A172 (cell line): ENCODE measurements around the gene DTX1. TPM values are rescaled to one million over a fixed set of nuclear protein-coding genes. Genes with fewer than 3 reads are reported as not detected.

Experiments used
- DNase-seq: peaks from one replicate; pipeline ENCODE4 v3.0.0-alpha.2; 2015; ENCODE audit warnings: low spot score
- total RNA-seq: library from RNA; depleted of rRNA; stranded (reverse); fragments of >200 nt; shearing (Covaris generic); gene quantifications from 2 replicates; pipeline ENCODE4 v1.2.3, GENCODE V29; 2014

Gene DTX1
- total RNA-seq, 1 experiment from 2014 or later, result 2.8 TPM

DNA sequence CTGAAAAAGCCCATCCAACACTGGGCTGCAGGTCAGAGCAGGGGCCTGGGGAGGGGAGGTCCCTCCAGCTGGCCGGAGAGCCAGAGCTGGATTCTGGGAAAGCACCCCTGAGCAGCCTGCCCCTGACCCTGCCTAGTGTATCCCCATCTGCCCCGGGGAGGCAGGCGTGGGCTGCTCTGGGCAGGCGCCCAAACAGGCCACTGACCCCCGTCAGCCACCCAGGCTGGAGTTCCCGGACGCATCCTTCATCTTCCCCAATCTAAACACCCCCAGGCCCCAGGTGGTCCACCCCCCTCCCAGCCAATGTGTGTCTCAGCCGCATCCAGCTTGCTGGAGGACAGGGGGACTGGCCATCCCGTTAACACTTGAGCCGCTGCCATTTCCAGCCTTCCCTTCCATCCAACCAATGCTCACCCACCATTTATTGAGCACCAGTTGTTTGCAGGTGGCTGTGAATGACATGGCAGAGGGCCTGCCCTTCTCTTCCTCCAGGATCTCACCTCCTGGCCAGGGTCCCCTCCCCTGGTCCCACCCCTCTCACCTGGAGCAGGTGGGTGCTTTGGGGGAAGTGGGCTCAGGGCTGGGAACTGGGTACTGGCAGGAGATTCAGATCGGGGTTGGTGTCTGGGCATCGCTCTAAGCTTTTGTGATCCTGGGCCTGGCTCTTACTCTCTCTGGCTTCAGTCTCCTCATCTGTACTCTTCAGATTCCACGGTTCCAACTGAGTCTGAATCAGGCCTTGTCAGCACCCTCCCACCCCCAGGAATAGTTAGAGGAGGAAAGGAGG lies 743 bp upstream of the DTX1 start:
- no peak for DNase-seq

DNA sequence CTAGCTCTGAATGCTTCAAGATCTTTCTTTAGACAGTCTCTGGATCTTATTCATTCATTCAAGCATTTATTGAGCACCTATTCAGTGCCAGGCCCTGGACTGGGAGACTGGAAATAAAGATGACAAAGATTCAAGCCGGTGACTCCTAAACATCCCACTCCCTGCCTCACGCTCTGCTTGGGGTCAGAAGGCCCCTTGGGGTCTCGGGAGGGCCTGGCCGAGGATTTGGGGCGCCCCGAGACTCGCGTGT lies 224 bp upstream of the DTX1 start:
- DNase-seq, result no peak

DNA sequence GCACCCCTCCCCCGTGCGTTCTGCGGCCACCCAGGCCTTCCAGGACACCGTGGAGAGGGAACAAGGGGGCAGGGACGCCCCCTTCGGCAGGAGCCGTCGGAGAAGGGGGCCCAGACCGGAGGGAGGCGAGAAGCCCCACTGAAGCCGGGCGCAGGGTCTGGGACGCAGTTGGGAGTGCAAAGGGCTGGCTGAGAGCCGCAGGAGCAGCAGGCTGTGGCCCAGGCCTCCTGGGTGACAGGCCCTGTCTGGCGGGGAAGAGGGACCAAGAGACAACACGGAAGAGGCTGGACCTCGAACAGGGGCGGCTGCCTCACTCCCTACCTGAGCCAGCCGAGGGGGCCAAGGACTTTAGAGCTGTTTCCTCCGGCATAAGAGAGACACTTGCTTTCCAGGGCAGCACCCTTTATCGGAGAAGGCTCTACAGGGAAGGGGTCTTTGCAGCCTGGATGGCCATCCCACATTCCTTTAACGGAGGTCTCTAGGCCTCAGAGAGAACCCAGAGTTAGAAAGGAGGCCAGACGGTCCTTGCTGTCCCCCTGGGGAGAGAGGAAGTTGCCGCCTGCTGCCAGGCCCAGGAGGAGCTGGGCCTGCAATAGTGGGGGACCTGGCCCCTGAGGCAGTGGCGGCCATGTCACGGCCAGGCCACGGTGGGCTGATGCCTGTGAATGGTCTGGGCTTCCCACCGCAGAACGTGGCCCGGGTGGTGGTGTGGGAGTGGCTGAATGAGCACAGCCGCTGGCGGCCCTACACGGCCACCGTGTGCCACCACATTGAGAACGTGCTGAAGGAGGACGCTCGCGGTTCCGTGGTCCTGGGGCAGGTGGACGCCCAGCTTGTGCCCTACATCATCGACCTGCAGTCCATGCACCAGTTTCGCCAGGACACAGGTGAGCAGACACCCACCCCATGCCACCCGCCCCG lies 1.3 kb downstream of the DTX1 start:
- DNase-seq, result no peak

GRCh38 chr12:113058553-113058952 lies 2.0 kb downstream of the DTX1 start:
- DNase-seq, result no peak

- no peak for DNase-seq
Observed at GRCh38 chr12:113059071-113059595, 2.6 kb downstream of the DTX1 start.

GRCh38 chr12:113060336-113060960 lies 3.9 kb downstream of the DTX1 start:
- DNase-seq, result no peak

GRCh38 chr12:113061061-113061694 lies 4.6 kb downstream of the DTX1 start:
- DNase-seq, result no peak

- no peak for DNase-seq
Observed at GRCh38 chr12:113062502-113063395, 6.2 kb downstream of the DTX1 start.

- no peak for DNase-seq
Observed at GRCh38 chr12:113063396-113064350, 7.1 kb downstream of the DTX1 start.

DNA sequence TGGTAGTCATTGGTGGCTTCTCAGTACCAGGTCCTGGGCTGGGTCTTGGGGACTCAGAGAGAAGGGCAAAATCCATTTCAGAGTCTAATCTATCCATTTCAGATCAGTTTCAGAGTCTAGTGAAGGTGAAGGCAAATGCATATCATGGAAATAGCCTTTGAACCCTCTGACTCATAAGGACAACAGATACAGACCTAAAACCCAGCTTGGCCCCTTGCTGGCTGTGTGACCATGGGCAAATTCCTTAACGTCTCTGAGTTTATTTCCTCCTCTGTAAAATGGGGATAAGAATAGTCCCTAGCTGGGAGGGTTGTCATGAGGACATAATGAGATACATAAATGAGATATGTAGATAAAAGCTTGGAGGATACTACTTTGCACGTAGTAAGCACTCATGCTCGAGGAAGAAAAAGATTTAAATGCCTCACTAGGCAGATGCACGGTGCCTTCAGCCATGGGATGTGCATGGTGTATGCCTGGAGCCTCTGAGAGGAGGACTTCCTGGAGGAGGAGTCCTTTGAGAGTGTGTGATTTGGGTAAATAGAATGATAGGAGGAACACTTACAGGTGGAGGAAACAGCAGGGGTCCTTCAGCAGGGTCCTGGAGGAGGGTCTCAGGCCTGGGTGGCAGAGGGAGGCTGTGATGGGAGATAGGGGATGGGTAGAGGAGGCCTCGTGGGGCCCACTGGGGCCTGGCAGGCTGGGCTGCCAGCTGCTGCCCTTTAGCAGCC lies 8.0 kb downstream of the DTX1 start:
- DNase-seq, result no peak

GRCh38 chr12:113065126-113066007 lies 8.8 kb downstream of the DTX1 start:
- no peak for DNase-seq

DNA sequence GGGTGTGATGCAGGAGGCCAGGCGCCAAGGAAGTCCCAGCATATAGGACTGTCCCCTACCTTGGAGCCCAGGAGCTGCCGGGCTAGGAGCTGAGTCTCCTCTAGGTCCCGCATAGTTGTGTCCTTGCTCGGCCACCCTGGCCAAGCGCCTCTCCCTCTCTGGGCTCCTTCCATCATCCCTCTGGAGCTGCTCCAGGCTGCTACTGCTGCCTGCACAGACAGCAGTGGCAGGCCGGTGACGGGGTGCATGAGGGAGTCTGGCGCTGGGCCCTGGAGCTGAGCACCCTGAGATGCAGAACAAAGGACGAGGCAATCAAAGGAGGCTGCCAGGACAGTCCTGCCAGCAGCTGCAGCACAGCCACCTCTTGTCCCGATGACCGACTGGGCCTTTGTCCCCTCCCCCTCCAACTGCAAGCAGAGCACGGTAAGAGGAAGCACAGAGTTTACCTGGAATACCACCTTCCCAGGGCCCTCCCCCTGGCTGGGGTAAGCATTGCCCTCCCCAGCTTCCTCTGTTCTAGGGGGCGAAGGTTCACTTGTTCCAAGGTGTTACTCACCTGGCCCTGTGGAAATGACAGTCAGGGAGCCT lies 10.4 kb downstream of the DTX1 start:
- DNase-seq, result no peak

- no peak for DNase-seq
Observed at GRCh38 chr12:113067987-113068935, 11.7 kb downstream of the DTX1 start.

DNA sequence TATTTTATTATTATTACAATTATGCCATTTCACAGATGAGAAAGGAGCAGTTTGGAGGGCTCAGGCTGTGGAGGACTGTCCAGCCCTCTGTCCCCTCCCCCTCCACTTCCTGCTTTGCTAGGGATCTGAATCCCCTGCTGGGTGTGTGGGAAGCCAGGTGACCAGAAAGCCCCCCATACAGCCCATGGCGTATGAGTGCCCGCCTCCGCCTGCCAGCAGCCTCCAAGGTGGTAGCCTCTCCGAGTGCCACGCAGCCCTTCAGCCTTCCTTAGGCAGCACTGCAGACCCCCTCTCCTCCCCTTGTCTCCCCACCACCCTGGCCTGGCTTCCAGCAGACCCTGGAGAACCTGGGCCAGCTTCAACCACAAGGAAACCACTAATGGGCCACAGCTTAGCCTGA lies 12.6 kb downstream of the DTX1 start:
- no peak for DNase-seq

GRCh38 chr12:113069751-113070116 lies 13.2 kb downstream of the DTX1 start:
- DNase-seq, result no peak

GRCh38 chr12:113070117-113070906 lies 13.8 kb downstream of the DTX1 start:
- DNase-seq, result no peak
